ENCODE results near the gene HIVEP3.

HIVEP3 gene

DNA sequence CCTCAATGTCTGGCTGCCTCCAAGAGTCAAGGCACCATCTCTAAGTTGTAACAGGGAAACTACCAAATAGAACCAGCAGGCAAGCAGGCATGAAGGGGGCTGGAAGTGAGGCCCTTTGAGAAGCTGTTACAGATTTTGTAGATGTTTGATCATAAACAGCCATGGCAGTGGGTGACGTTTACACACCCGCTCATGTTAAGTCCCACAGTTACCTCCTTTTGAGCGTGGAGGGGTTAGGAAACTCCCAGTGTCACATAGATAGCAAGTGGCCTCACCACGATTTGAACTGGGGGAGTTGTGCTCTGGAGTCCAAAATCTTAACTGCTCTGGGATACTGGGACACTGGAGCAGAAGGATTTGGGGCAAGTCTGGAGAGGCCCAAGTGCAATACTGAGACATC lies 192.4 kb downstream of the HIVEP3 start:
- no peak for DNase-seq (ENCODE audit: extremely low read depth, low read depth)
- TF ChIP-seq, protein P1, sequence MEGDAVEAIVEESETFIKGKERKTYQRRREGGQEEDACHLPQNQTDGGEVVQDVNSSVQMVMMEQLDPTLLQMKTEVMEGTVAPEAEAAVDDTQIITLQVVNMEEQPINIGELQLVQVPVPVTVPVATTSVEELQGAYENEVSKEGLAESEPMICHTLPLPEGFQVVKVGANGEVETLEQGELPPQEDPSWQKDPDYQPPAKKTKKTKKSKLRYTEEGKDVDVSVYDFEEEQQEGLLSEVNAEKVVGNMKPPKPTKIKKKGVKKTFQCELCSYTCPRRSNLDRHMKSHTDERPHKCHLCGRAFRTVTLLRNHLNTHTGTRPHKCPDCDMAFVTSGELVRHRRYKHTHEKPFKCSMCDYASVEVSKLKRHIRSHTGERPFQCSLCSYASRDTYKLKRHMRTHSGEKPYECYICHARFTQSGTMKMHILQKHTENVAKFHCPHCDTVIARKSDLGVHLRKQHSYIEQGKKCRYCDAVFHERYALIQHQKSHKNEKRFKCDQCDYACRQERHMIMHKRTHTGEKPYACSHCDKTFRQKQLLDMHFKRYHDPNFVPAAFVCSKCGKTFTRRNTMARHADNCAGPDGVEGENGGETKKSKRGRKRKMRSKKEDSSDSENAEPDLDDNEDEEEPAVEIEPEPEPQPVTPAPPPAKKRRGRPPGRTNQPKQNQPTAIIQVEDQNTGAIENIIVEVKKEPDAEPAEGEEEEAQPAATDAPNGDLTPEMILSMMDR (IDR thresholded peaks at IDR 0.05; ENCODE audit: low read depth, low read length) = no peak

- no peak for DNase-seq (ENCODE audit: extremely low read depth, low read depth)
- TF ChIP-seq, protein P1 (IDR thresholded peaks at IDR 0.05; ENCODE audit: low read depth, low read length) = no peak
Measured at GRCh38 chr1:41724926-41725325, 193.8 kb downstream of the HIVEP3 start.

GRCh38 chr1:41724248-41724647 lies 194.5 kb downstream of the HIVEP3 start:
- TF ChIP-seq, protein P1 (IDR thresholded peaks at IDR 0.05; ENCODE audit: low read depth, low read length) = no peak
- DNase-seq (ENCODE audit: extremely low read depth, low read depth) = no peak

- TF ChIP-seq, protein P1 (IDR thresholded peaks at IDR 0.05; ENCODE audit: low read depth, low read length) = no peak
- no peak for DNase-seq (ENCODE audit: extremely low read depth, low read depth)
Measured at GRCh38 chr1:41723786-41724185, 194.9 kb downstream of the HIVEP3 start.

GRCh38 chr1:41722184-41722583 lies 196.5 kb downstream of the HIVEP3 start:
- TF ChIP-seq, protein P1 (IDR thresholded peaks at IDR 0.05; ENCODE audit: low read depth, low read length) = no peak
- no peak for DNase-seq (ENCODE audit: extremely low read depth, low read depth)

- no peak for DNase-seq (ENCODE audit: extremely low read depth, low read depth)
- TF ChIP-seq, protein P1 (IDR thresholded peaks at IDR 0.05; ENCODE audit: low read depth, low read length) = no peak
Measured at GRCh38 chr1:41720861-41721410, 197.8 kb downstream of the HIVEP3 start.

DNA sequence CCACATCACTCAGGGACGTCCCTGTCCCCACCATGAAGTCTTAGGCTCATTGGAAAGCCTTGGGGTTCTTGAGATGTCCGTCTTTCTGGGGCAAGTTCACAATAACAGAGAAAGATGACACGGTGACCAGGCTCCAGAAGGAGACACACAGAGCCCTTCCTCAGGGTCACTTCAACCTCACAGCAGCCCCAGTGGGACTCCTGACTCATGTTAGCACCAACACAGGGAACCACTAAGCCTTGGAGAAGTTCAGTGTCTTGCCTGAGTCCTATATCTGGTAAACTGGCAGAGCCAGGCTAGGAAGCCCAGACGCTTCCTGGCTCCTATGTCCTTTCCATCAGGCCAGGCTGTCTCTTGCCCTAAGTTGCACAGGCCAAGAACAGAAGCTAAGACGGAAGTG lies 199.1 kb downstream of the HIVEP3 start:
- no peak for DNase-seq (ENCODE audit: extremely low read depth, low read depth)
- TF ChIP-seq, protein P1 (IDR thresholded peaks at IDR 0.05; ENCODE audit: low read depth, low read length) = no peak

Data from AG09319 (cell line).